Uterus (tissue), 4 donors: ENCODE data around the gene BCO1. TPM values are rescaled to one million over a fixed set of nuclear protein-coding genes. Genes with fewer than 3 reads are reported as not detected.

Experiments used
- DNase-seq, 2 donors: peaks; one replicate each; pipeline ENCODE4 v3.0.0-alpha.2; 2019 to 2020
- H3K27ac ChIP-seq, 2 donors: fragments of 200-600 bp; sonication (generic); 1 replicate in 1 of 2; 2 replicates in 1 of 2; pipeline ENCODE4 v1.5.1; 2016 to 2018
- H3K27me3 ChIP-seq, 2 donors: fragments of 200-600 bp; sonication (generic); one replicate each; pipeline ENCODE4 v1.5.1; 2018 to 2019; ENCODE audit warnings: control low read depth in 1 of 2
- H3K36me3 ChIP-seq, 2 donors: fragments of 200-600 bp; sonication (generic); one replicate each; pipeline ENCODE4 v1.5.1; 2019; ENCODE audit warnings: control low read depth in 1 of 2
- H3K4me1 ChIP-seq, 2 donors: fragments of 200-600 bp; sonication (generic); one replicate each; pipeline ENCODE4 v1.5.1; 2018 to 2019; ENCODE audit warnings: control low read depth in 1 of 2
- H3K4me3 ChIP-seq, 2 donors: fragments of 200-600 bp; sonication (generic); 1 replicate in 1 of 2; 2 replicates in 1 of 2; pipeline ENCODE4 v1.5.1; 2018 to 2019; ENCODE audit warnings: mild to moderate bottlenecking in 1 of 2
- H3K9me3 ChIP-seq, 2 donors: fragments of 200-600 bp; sonication (generic); one replicate each; pipeline ENCODE4 v1.5.1; 2019; ENCODE audit warnings: control low read depth in 1 of 2
- CTCF ChIP-seq, 4 experiments: fragments of 200-600 bp in 2 of 4; fragments of 450-650 bp in 2 of 4; sonication (generic) in 2 of 4; IDR thresholded peaks; one replicate each; pipeline ENCODE4 v1.5.1; 2016 to 2019; ENCODE audit warnings: antibody characterized with exemption in 4 of 4, mild to moderate bottlenecking in 2 of 4, moderate library complexity in 1 of 4
- POLR2A ChIP-seq, 2 donors: fragments of 450-650 bp; IDR thresholded peaks; one replicate each; pipeline ENCODE4 v1.6.1; 2016; ENCODE audit warnings: antibody characterized with exemption in 2 of 2, mild to moderate bottlenecking in 1 of 2, moderate library complexity in 1 of 2
- intact Hi-C: fragments of 100-400 bp; cut with DNase I; formaldehyde crosslinking; loops from one replicate; pipeline ENCODE4 v1.15.1; 2023; ENCODE audit warnings: low total_unique reads
- total RNA-seq, 4 donors: library from RNA; depleted of rRNA in 3 of 4; stranded (reverse); fragments of >200 nt in 3 of 4; gene quantifications; one replicate each; pipeline versions ENCODE4 v1.1.0 to v1.2.4, GENCODE V29; 2014 to 2023
- donor health status: DM: yes; HTN: yes; CAD: no.

The BCO1 gene
- total RNA-seq, 4 donors from 2014 or later, result 0.27 to 2.6 (median 0.97) TPM; not detected in 1

GRCh38 chr16:81231014-81231413 is 7.5 kb upstream of the BCO1 start:
- intact Hi-C loops, result no loop called here
- H3K27ac ChIP-seq, result no peak overlapping the region
- H3K4me3 ChIP-seq, result no peak overlapping the region
- TF ChIP-seq POLR2A (IDR thresholded peaks at IDR 0.05), result no peak
- no peaks in the 10 kb centered on the region for H3K4me1 ChIP-seq
- no peaks in the 10 kb centered on the region for H3K36me3 ChIP-seq
- no peak for DNase-seq
- H3K9me3 ChIP-seq, result no peaks in the 10 kb centered on the region
- no peaks in the 10 kb centered on the region for H3K27me3 ChIP-seq

- H3K27me3 ChIP-seq, result no peaks in the 10 kb centered on the region
- intact Hi-C loops, result no loop called here
These were observed 5.6 kb upstream of the BCO1 start for GRCh38 chr16:81232740-81233367.

GRCh38 chr16:81237282-81237681 is 1.2 kb upstream of the BCO1 start:
- peak; percentile 62 to 70 for DNase-seq
- no peak for TF ChIP-seq CTCF (IDR thresholded peaks at IDR 0.05)
- no peak for TF ChIP-seq POLR2A (IDR thresholded peaks at IDR 0.05)
- Histone ChIP-seq H3K4me1 (no peaks in the 10 kb centered on the region), H3K4me3 (no peak overlapping the region), H3K27ac (peak overlapping the region; percentile 78 to 85), H3K9me3 (no peaks in the 10 kb centered on the region), H3K36me3 (no peaks in the 10 kb centered on the region), H3K27me3 (no peaks in the 10 kb centered on the region)
- intact Hi-C loops, result no loop called here

More at GRCh38 chr16:81232740-81233367, 5.6 kb upstream of the BCO1 start:
- no peak overlapping the region for H3K4me3 ChIP-seq
- no peak overlapping the region for H3K27ac ChIP-seq
- no peak for DNase-seq
- H3K36me3 ChIP-seq, result no peaks in the 10 kb centered on the region
- H3K9me3 ChIP-seq, result no peaks in the 10 kb centered on the region
- no peaks in the 10 kb centered on the region for H3K4me1 ChIP-seq
- no peak for TF ChIP-seq CTCF (IDR thresholded peaks at IDR 0.05)
- TF ChIP-seq POLR2A (IDR thresholded peaks at IDR 0.05), result no peak

GRCh38 chr16:81237942-81238295 is 570 bp upstream of the BCO1 start:
- Histone ChIP-seq H3K9me3 (no peaks in the 10 kb centered on the region), H3K27me3 (no peaks in the 10 kb centered on the region), H3K27ac (peak overlapping the region; percentile 78 to 85), H3K36me3 (no peaks in the 10 kb centered on the region), H3K4me1 (no peaks in the 10 kb centered on the region), H3K4me3 (peak overlapping the region in 1 of 2 donors; percentile 37)
- TF ChIP-seq POLR2A (IDR thresholded peaks at IDR 0.05), result no peak
- TF ChIP-seq CTCF (IDR thresholded peaks at IDR 0.05), result no peak
- intact Hi-C loops, result no loop called here
- DNase-seq, result no peak

GRCh38 chr16:81239367-81240121 is 1.1 kb downstream of the BCO1 start:
- Histone ChIP-seq H3K27me3 (no peaks in the 10 kb centered on the region), H3K4me1 (no peaks in the 10 kb centered on the region), H3K36me3 (no peaks in the 10 kb centered on the region), H3K9me3 (no peaks in the 10 kb centered on the region), H3K27ac (peak overlapping the region; percentile 78 to 85), H3K4me3 (no peak overlapping the region)
- no peak for DNase-seq
- no peak for TF ChIP-seq POLR2A (IDR thresholded peaks at IDR 0.05)
- no peak for TF ChIP-seq CTCF (IDR thresholded peaks at IDR 0.05)
- intact Hi-C loops, result no loop called here
